ENCODE data around the gene IL1R1. TPM values are rescaled to one million over a fixed set of nuclear protein-coding genes. Genes with fewer than 3 reads are reported as not detected.

The IL1R1 gene
- total RNA-seq (10 to 100 TPM; 35.4 to 51.3 TPM), polyA plus RNA-seq (ENCODE audit: insufficient read depth, low read depth, low replicate concordance) (49.6 TPM)
- long read RNA-seq, donor 1, full-length matches to known transcripts, result 1 of 1 reads
- long read RNA-seq, donor 1, partial matches to known transcripts, result 0 of 1 reads
- long read RNA-seq, donor 1, other reads (novel, unspliced or antisense), result 0 of 1 reads
- long read RNA-seq, donor 2, full-length matches to known transcripts, result 5 of 5 reads
- long read RNA-seq, donor 2, partial matches to known transcripts, result 0 of 5 reads
- long read RNA-seq, donor 2, other reads (novel, unspliced or antisense), result 0 of 5 reads

- WGBS, 2 donors, result 5 to 15% methylated on average over 11 to 38 of the region's 65 CpGs
Observed at GRCh38 chr2:102141970-102142828, at the start of gene IL1R1. IL1R1 (plus strand) TSS chr2:102142746; CDS start chr2:102157725, 14,979 bp downstream.

GRCh38 chr2:102093662-102094061, 48.9 kb upstream of the IL1R1 start:
- H3K27me3 ChIP-seq, result no peaks in the 10 kb centered on the region
- no peaks in the 10 kb centered on the region for H3K9me3 ChIP-seq
- no peak for DNase-seq
- H3K4me3 ChIP-seq, result no peak overlapping the region
- WGBS, 2 donors, result 90 to 92% methylated on average over 13 of the region's 13 CpGs
- H3K27ac ChIP-seq, result no peak overlapping the region
- intact Hi-C loops (cut with DNase I; ENCODE audit: low total_unique reads), result no loop called here
- no peaks in the 10 kb centered on the region for H3K4me1 ChIP-seq
- TF ChIP-seq POLR2A (IDR thresholded peaks at IDR 0.05), result no peak
- TF ChIP-seq CTCF (IDR thresholded peaks at IDR 0.05), result no peak
- H3K36me3 ChIP-seq (ENCODE audit: low read depth, missing control alignments), result no peaks in the 10 kb centered on the region

More at GRCh38 chr2:102141970-102142828, at the start of gene IL1R1:
- no peaks in the 10 kb centered on the region for H3K9me3 ChIP-seq
- DNase-seq, result peak; percentile 81
- H3K4me1 ChIP-seq, result peaks cover 11% of the 10 kb centered on the region
- no peaks in the 10 kb centered on the region for H3K27me3 ChIP-seq
- H3K4me3 ChIP-seq, result peak within 1 kb of the TSS; percentile 59 to 63
- peak within 1 kb of the TSS; percentile 73 to 90 for H3K27ac ChIP-seq
- no peaks in the 10 kb centered on the region for H3K36me3 ChIP-seq (ENCODE audit: low read depth, missing control alignments)
- intact Hi-C loops (cut with DNase I; ENCODE audit: low total_unique reads), result no loop called here
- TF ChIP-seq CTCF (IDR thresholded peaks at IDR 0.05) (no peak), POLR2A (IDR thresholded peaks at IDR 0.05) (no peak)

GRCh38 chr2:102094917-102095316, 47.6 kb upstream of the IL1R1 start:
- DNase-seq, result no peak
- no peaks in the 10 kb centered on the region for H3K4me1 ChIP-seq
- no peaks in the 10 kb centered on the region for H3K36me3 ChIP-seq (ENCODE audit: low read depth, missing control alignments)
- 72 to 76% methylated on average over 4 of the region's 4 CpGs for WGBS, 2 donors
- H3K27ac ChIP-seq, result no peak overlapping the region
- no peak for TF ChIP-seq POLR2A (IDR thresholded peaks at IDR 0.05)
- intact Hi-C loops (cut with DNase I; ENCODE audit: low total_unique reads), result no loop called here
- H3K4me3 ChIP-seq, result no peak overlapping the region
- H3K9me3 ChIP-seq, result no peaks in the 10 kb centered on the region
- H3K27me3 ChIP-seq, result no peaks in the 10 kb centered on the region

- 75 to 83% methylated on average over 5 of the region's 5 CpGs for WGBS, 2 donors
- no peak for TF ChIP-seq POLR2A (IDR thresholded peaks at IDR 0.05)
- no peak overlapping the region for H3K27ac ChIP-seq
Observed at GRCh38 chr2:102096103-102096502, 46.4 kb upstream of the IL1R1 start.

GRCh38 chr2:102098756-102099155, 43.8 kb upstream of the IL1R1 start:
- DNase-seq, result no peak
- intact Hi-C loops (cut with DNase I; ENCODE audit: low total_unique reads), result no loop called here
- H3K4me3 ChIP-seq, result no peak overlapping the region
- TF ChIP-seq POLR2A (IDR thresholded peaks at IDR 0.05), result no peak
- no peak for TF ChIP-seq CTCF (IDR thresholded peaks at IDR 0.05)
- H3K27ac ChIP-seq, result no peak overlapping the region
- no peaks in the 10 kb centered on the region for H3K36me3 ChIP-seq (ENCODE audit: low read depth, missing control alignments)
- H3K9me3 ChIP-seq, result no peaks in the 10 kb centered on the region
- H3K4me1 ChIP-seq, result peaks cover 4% of the 10 kb centered on the region
- 95 to 99% methylated on average over 4 of the region's 4 CpGs for WGBS, 2 donors
- no peaks in the 10 kb centered on the region for H3K27me3 ChIP-seq

More at GRCh38 chr2:102096103-102096502, 46.4 kb upstream of the IL1R1 start:
- H3K9me3 ChIP-seq, result no peaks in the 10 kb centered on the region
- H3K27me3 ChIP-seq, result no peaks in the 10 kb centered on the region
- H3K4me3 ChIP-seq, result no peak overlapping the region
- H3K4me1 ChIP-seq, result no peaks in the 10 kb centered on the region
- no peak for DNase-seq
- intact Hi-C loops (cut with DNase I; ENCODE audit: low total_unique reads), result no loop called here
- H3K36me3 ChIP-seq (ENCODE audit: low read depth, missing control alignments), result no peaks in the 10 kb centered on the region
